MM.1S (cell line): ENCODE results near the gene TMOD1.

ENCODE experiments used
- DNase-seq: peaks from one replicate; pipeline ENCODE4 v3.0.0-alpha.2; 2015
- H2AFZ ChIP-seq: fragments of 300-600 bp; sonication (generic); 2 replicates; pipeline ENCODE4 v1.6.0; 2016; ENCODE audit warnings: antibody characterized with exemption, low read length
- H3F3A ChIP-seq: fragments of 300-600 bp; sonication (generic); 2 replicates; pipeline ENCODE4 v1.6.1; 2016; ENCODE audit warnings: mild to moderate bottlenecking, antibody characterized with exemption, low read length, moderate library complexity, mixed read lengths; ENCODE audit not compliant: insufficient read depth
- H3K27ac ChIP-seq: fragments of 300-600 bp; sonication (generic); 2 replicates; pipeline ENCODE4 v1.5.1; 2016; ENCODE audit warnings: mild to moderate bottlenecking, low read length
- H3K27me3 ChIP-seq: fragments of 300-600 bp; sonication (generic); replicated peaks from 2 replicates; pipeline ENCODE4 v1.6.0; 2016; ENCODE audit warnings: low read length; ENCODE audit not compliant: insufficient read depth
- H3K36me3 ChIP-seq: fragments of 300-600 bp; sonication (generic); replicated peaks from 2 replicates; pipeline ENCODE4 v1.6.1; 2016; ENCODE audit warnings: mild to moderate bottlenecking, low read length, mixed read lengths; ENCODE audit not compliant: insufficient read depth
- H3K4me1 ChIP-seq: fragments of 300-600 bp; sonication (generic); 2 replicates; pipeline ENCODE4 v1.6.1; 2016; ENCODE audit warnings: low read length, mixed read lengths
- H3K4me2 ChIP-seq: fragments of 300-600 bp; sonication (generic); 2 replicates; pipeline ENCODE4 v1.6.0; 2016; ENCODE audit warnings: low read depth, low read length
- H3K4me3 ChIP-seq: fragments of 300-600 bp; sonication (generic); 2 replicates; pipeline ENCODE4 v1.5.1; 2016; ENCODE audit warnings: low read length, mixed read lengths
- H3K79me2 ChIP-seq: fragments of 300-600 bp; sonication (generic); 2 replicates; pipeline ENCODE4 v1.6.1; 2016; ENCODE audit warnings: mixed run types, low read length, mixed read lengths
- H3K9ac ChIP-seq: fragments of 300-600 bp; sonication (generic); 2 replicates; pipeline ENCODE4 v1.6.1; 2016; ENCODE audit warnings: low read length, mixed read lengths
- H3K9me2 ChIP-seq: fragments of 300-600 bp; sonication (generic); replicated peaks from 2 replicates; pipeline ENCODE4 v1.6.1; 2016; ENCODE audit warnings: mild to moderate bottlenecking, low read length, mixed read lengths; ENCODE audit not compliant: insufficient read depth
- H3K9me3 ChIP-seq: fragments of 300-600 bp; sonication (generic); replicated peaks from 2 replicates; pipeline ENCODE4 v1.6.1; 2016; ENCODE audit warnings: mild to moderate bottlenecking, low read length, mixed read lengths; ENCODE audit not compliant: insufficient read depth
- H4K20me1 ChIP-seq: fragments of 300-600 bp; sonication (generic); 2 replicates; pipeline ENCODE4 v1.6.1; 2016; ENCODE audit warnings: mild to moderate bottlenecking, low read length, moderate library complexity, mixed read lengths; ENCODE audit not compliant: insufficient read depth
- EZH2 ChIP-seq: fragments of 300-600 bp; sonication (generic); optimal IDR thresholded peaks from 2 replicates; pipeline ENCODE3; 2017; ENCODE audit warnings: low read depth, mild to moderate bottlenecking, antibody characterized with exemption, low read length, mixed read lengths
- EZH2phosphoT487 ChIP-seq: fragments of 300-600 bp; sonication (generic); IDR thresholded peaks from 2 replicates; pipeline ENCODE4 v1.6.1; 2018; ENCODE audit warnings: antibody characterized with exemption, low read length
- TF ChIP-seq, protein P1 (sequence below): fragments of 300-600 bp; sonication (generic); IDR thresholded peaks from 2 replicates; pipeline ENCODE4 v1.5.1; 2016; ENCODE audit warnings: antibody characterized with exemption, low read length, mixed read lengths

The TMOD1 gene

DNA sequence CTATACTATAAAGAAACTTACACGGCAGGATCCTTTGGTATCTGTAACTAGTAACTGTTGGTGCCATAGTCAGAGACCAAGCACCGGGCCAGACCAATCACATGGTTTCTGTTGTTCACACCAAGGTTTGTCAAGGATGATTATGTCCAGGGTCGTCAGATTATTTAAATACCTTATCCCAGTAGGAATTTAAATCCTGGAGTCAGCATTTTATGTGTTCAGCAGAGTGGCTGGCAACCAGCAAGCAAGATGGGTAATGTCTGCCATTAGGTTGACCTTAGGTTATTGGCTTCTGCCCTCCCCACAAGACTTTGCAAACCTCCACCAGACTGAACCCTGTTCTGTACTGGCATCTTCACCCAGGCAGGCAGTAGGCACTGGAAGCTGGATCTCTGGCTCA lies 39.3 kb upstream of the TMOD1 start:
- Histone ChIP-seq H4K20me1 (no peaks in the 10 kb centered on the region), H3K27ac (no peak overlapping the region), H3K27me3 (no peaks in the 10 kb centered on the region), H3K9ac (no peak overlapping the region), H3K4me1 (no peaks in the 10 kb centered on the region), H3K36me3 (no peaks in the 10 kb centered on the region), H3K4me2 (no peak overlapping the region), H3K79me2 (no peaks in the 10 kb centered on the region), H3K9me3 (no peaks in the 10 kb centered on the region), H2AFZ (no peak overlapping the region), H3F3A (no peaks in the 10 kb centered on the region), H3K9me2 (no peaks in the 10 kb centered on the region), H3K4me3 (no peak overlapping the region)
- TF ChIP-seq EZH2phosphoT487 (no peak), EZH2 (no peak)
- TF ChIP-seq, protein P1, sequence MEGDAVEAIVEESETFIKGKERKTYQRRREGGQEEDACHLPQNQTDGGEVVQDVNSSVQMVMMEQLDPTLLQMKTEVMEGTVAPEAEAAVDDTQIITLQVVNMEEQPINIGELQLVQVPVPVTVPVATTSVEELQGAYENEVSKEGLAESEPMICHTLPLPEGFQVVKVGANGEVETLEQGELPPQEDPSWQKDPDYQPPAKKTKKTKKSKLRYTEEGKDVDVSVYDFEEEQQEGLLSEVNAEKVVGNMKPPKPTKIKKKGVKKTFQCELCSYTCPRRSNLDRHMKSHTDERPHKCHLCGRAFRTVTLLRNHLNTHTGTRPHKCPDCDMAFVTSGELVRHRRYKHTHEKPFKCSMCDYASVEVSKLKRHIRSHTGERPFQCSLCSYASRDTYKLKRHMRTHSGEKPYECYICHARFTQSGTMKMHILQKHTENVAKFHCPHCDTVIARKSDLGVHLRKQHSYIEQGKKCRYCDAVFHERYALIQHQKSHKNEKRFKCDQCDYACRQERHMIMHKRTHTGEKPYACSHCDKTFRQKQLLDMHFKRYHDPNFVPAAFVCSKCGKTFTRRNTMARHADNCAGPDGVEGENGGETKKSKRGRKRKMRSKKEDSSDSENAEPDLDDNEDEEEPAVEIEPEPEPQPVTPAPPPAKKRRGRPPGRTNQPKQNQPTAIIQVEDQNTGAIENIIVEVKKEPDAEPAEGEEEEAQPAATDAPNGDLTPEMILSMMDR = no peak
- no peak for DNase-seq

DNA sequence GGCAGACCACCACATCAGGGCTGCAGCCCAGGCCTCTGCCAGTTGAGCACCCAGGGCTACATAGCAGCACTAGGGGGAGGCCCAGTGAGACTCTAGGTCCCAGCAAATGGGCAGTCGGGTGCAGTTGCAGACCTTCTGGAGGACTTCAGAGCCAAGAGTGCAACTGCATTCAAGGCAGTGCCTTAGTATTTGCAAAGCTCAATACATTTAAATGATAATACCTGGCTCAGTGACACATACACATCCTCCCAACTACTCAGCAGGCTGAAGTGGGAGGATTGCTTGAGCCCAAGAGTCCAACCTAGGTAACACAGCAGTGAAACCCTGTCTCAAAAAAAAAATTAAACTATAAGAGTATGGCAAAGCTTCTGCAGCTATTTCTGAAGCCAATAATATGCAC lies 38.6 kb upstream of the TMOD1 start:
- TF ChIP-seq EZH2phosphoT487 (no peak), EZH2 (no peak)
- Histone ChIP-seq H4K20me1 (no peaks in the 10 kb centered on the region), H3K4me1 (no peaks in the 10 kb centered on the region), H3K9me2 (no peaks in the 10 kb centered on the region), H3K27ac (no peak overlapping the region), H3K36me3 (no peaks in the 10 kb centered on the region), H3K4me3 (no peak overlapping the region), H3F3A (no peaks in the 10 kb centered on the region), H3K9ac (no peak overlapping the region), H2AFZ (no peak overlapping the region), H3K9me3 (no peaks in the 10 kb centered on the region), H3K27me3 (no peaks in the 10 kb centered on the region), H3K79me2 (no peaks in the 10 kb centered on the region), H3K4me2 (no peak overlapping the region)
- DNase-seq = no peak

DNA sequence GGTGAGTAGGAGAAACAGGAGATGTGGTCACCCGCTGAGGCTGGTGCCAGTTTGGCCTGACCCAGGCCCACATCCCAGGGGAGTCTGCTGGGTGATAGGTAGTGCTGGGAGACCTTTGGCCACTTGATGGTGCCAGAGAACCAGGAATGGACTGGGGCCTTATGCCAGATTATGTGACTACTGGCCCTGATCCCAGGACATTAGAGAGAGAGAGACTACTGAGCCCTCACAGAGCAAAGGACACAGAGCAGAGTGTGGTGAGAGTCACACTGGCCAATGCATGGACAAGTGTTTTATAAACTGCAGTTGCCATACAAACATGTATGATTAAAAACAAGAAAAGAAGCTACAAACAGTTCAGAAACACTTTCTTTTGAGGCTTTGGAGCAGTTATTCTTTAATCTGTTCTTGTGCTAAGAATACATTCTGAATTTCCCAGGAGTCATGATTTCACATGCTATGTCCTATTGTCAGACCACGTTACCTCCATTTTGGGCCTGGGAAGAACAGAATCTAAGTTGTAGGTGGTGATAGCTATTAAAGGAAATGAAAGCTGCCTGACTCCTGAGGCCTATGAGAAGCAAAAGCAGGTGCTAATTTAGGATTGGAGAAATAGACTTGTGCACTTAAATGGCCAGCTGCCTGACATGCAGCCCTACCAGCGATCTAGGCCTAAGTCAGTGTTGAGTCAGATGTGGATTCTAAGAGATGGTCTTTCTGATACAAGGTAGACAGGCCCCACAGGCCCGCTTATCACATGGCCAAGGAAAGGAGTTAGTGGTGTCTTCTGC lies 32.6 kb upstream of the TMOD1 start:
- no peaks in the 10 kb centered on the region for H3K9me2 ChIP-seq
- H3K9me3 ChIP-seq = no peaks in the 10 kb centered on the region
- DNase-seq = peak; percentile 72
- peaks cover 20% of the 10 kb centered on the region for H3K4me1 ChIP-seq
- TF ChIP-seq, protein P1 = peak; percentile 96
- no peak for TF ChIP-seq EZH2
- no peak for TF ChIP-seq EZH2phosphoT487
- peak overlapping the region; percentile 26 for H2AFZ ChIP-seq
- H3K4me2 ChIP-seq = peak overlapping the region; percentile 61
- no peaks in the 10 kb centered on the region for H3K27me3 ChIP-seq
- H3K27ac ChIP-seq = peak overlapping the region; percentile 46; the same call in 1 of the 2 replicates
- H4K20me1 ChIP-seq = no peaks in the 10 kb centered on the region
- H3K4me3 ChIP-seq = 0 out of 2 replicates have a peak overlapping the region, but pooled peaks have one; percentile 3
- no peaks in the 10 kb centered on the region for H3K36me3 ChIP-seq
- peak overlapping the region; percentile 5; the same call in 1 of the 2 replicates for H3K9ac ChIP-seq
- H3K79me2 ChIP-seq = no peaks in the 10 kb centered on the region
- H3F3A ChIP-seq = peaks cover 13% of the 10 kb centered on the region

DNA sequence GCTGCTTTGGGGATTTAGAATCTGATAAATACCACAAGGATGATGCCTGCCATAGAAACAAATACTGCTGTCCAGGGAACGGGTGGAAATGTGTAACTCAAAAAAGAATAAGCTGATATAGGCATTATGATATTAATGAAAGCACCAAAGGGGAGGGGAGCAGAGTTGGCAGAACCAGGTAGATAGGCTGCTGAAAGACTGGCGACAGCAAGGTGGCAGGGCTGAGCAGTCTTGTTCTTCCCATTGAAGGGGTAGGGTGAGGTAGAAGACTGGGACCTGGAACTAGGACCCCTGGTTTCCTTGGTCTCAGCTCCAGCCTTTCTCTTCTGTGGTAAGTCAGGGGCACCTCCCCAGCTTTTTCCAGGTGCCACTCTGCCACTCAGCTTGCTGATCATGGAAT lies 31.4 kb upstream of the TMOD1 start:
- 0 out of 2 replicates have a peak overlapping the region, but pooled peaks have one; percentile 26 for H2AFZ ChIP-seq
- peaks cover 13% of the 10 kb centered on the region for H3F3A ChIP-seq
- TF ChIP-seq, protein P1 = peak; percentile 74
- TF ChIP-seq EZH2phosphoT487 (no peak), EZH2 (no peak)
- H3K27me3 ChIP-seq = no peaks in the 10 kb centered on the region
- peak; percentile 55 for DNase-seq
- no peak overlapping the region for H3K27ac ChIP-seq
- H3K4me3 ChIP-seq = no peak overlapping the region
- H3K9me2 ChIP-seq = no peaks in the 10 kb centered on the region
- H4K20me1 ChIP-seq = no peaks in the 10 kb centered on the region
- no peak overlapping the region for H3K9ac ChIP-seq
- H3K9me3 ChIP-seq = no peaks in the 10 kb centered on the region
- no peaks in the 10 kb centered on the region for H3K79me2 ChIP-seq
- H3K36me3 ChIP-seq = no peaks in the 10 kb centered on the region
- peaks cover 20% of the 10 kb centered on the region for H3K4me1 ChIP-seq
- no peak overlapping the region for H3K4me2 ChIP-seq
